Upper lobe of left lung (tissue), 4 donors: Measurements from ENCODE around the gene TRIP12.

Source experiments
- EP300 ChIP-seq, 4 donors: sonication (generic); formaldehyde crosslinking; IDR thresholded peaks; one replicate each; pipeline ENCODE4 v1.5.1; 2017; ENCODE audit warnings: antibody characterized with exemption in 4 of 4, control low read depth in 2 of 4
- POLR2A ChIP-seq, 4 donors: fragments of 450-650 bp; IDR thresholded peaks; one replicate each; pipeline ENCODE4 v1.5.1; 2016 to 2017; ENCODE audit warnings: antibody characterized with exemption in 4 of 4, mild to moderate bottlenecking in 2 of 4
- POLR2AphosphoS5 ChIP-seq, 2 donors: sonication (generic); formaldehyde crosslinking; IDR thresholded peaks; one replicate each; pipeline ENCODE4 v1.5.1; 2017; ENCODE audit warnings: antibody characterized with exemption in 2 of 2
- TF ChIP-seq, protein P1 (sequence below), 6 experiments: fragments of 450-650 bp in 4 of 6; fragments of 200-600 bp in 2 of 6; sonication (generic) in 2 of 6; IDR thresholded peaks; one replicate each; pipeline ENCODE4 v1.5.1; 2016 to 2019; ENCODE audit warnings: antibody characterized with exemption in 6 of 6

DNA sequence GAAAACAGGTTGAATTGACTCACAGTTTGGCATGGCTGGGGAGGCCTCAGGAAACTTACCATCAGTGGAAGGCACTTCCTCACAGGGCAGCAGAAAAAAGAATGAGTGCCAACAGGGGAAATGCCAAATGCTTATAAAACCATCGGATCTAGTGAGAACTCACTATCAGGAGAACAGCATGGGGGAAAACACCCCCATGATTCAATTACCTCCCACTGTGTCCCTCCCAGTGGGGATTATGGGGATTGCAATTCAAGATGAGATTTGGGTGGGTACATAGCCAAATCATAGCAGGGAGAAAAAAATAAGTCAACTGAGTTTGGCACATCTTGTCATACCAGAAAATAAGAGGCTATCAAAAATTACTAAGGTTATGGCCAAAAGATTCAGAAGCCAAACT lies 96.3 kb downstream of the TRIP12 start:
- TF ChIP-seq, protein P1, sequence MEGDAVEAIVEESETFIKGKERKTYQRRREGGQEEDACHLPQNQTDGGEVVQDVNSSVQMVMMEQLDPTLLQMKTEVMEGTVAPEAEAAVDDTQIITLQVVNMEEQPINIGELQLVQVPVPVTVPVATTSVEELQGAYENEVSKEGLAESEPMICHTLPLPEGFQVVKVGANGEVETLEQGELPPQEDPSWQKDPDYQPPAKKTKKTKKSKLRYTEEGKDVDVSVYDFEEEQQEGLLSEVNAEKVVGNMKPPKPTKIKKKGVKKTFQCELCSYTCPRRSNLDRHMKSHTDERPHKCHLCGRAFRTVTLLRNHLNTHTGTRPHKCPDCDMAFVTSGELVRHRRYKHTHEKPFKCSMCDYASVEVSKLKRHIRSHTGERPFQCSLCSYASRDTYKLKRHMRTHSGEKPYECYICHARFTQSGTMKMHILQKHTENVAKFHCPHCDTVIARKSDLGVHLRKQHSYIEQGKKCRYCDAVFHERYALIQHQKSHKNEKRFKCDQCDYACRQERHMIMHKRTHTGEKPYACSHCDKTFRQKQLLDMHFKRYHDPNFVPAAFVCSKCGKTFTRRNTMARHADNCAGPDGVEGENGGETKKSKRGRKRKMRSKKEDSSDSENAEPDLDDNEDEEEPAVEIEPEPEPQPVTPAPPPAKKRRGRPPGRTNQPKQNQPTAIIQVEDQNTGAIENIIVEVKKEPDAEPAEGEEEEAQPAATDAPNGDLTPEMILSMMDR (IDR thresholded peaks at IDR 0.05), result no peak
- TF ChIP-seq POLR2AphosphoS5 (IDR thresholded peaks at IDR 0.05), result no peak
- no peak for TF ChIP-seq EP300 (IDR thresholded peaks at IDR 0.05)
- no peak for TF ChIP-seq POLR2A (IDR thresholded peaks at IDR 0.05)
